ENCODE data around the gene BEX3.

DNA sequence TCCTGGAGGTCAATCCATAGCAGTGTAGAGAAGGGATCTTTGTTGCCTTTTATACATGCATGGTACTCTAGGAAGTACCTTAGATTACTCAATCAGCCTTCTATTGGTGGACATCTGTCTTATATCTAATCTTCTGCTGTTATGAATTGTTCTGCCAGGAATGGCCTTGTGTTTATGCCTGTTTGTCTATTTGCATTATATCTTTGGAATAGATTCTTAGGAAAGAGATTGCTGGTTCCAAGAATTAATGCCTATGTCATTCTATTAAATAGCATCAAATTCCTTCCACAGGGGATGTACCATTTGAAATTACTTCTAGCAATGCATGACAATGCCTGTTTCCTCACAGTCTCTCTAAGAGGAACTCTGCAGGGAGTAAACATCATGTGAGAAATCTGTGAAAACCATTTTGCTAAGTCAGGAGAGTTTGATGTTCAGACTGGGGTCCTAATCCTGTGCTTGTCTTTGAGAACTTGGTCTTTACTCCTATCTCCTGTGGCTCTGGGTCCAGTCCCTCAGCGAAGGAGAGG lies 42.5 kb downstream of the BEX3 start:
- TF ChIP-seq CTCF (IDR thresholded peaks at IDR 0.05) (no peak), POLR2A (IDR thresholded peaks at IDR 0.05) (no peak)

Data from testis (tissue), 2 donors.